Sciatic nerve (tissue), 2 donors: ENCODE results near the gene MPZL1. TPM values are rescaled to one million over a fixed set of nuclear protein-coding genes. Genes with fewer than 3 reads are reported as not detected.
"Not testable (repeated sequence)": the region's sequence is repeated elsewhere in the genome, so short reads cannot be mapped to it uniquely, and the experiment has no call there.

Experiments
- ATAC-seq: fragments of 200-7000 bp; cut with Tn5 transposase; one replicate; pipeline ENCODE4 v1.9.1; 2020; ENCODE audit warnings: mild to moderate bottlenecking, moderate library complexity
- DNase-seq: peaks from one replicate; pipeline ENCODE4 v3.0.0-alpha.2; 2020; ENCODE audit warnings: low spot score
- intact Hi-C: fragments of 100-400 bp; cut with DNase I; formaldehyde crosslinking; loops from one replicate; pipeline ENCODE4 v1.14.2; 2022
- total RNA-seq: library from RNA; stranded (reverse); fragmentation: NEBNext Ultra II Directional; extraction: Animal tissue kit (Norgen Biotek cat#: 25700); gene quantifications from one replicate; pipeline ENCODE4 v1.2.1, GENCODE V29; 2021
- donor health status: DM: no; HTN: no; CAD: no.
- donor health status: DM: no; HTN: no; CAD: no.

Gene MPZL1
- total RNA-seq, 1 donor from 2014 or later = 102 TPM

- DNase-seq (no peak), ATAC-seq (no peak)
- intact Hi-C loops = no loop called here
These were observed 99.5 kb downstream of the MPZL1 start for GRCh38 chr1:167821356-167821685.

GRCh38 chr1:167821969-167822685 is 100.3 kb downstream of the MPZL1 start:
- intact Hi-C loops = no loop called here
- ATAC-seq (no peak), DNase-seq (no peak)

GRCh38 chr1:167824163-167824794 is 102.5 kb downstream of the MPZL1 start:
- DNase-seq (no peak), ATAC-seq (no peak)
- intact Hi-C loops = no loop called here

- intact Hi-C loops = no loop called here
These were observed 103.8 kb downstream of the MPZL1 start for GRCh38 chr1:167825419-167826079.

GRCh38 chr1:167826127-167826526 is 104.3 kb downstream of the MPZL1 start:
- intact Hi-C loops = no loop called here
- no peak for DNase-seq
- ATAC-seq = no peak

More at GRCh38 chr1:167825419-167826079, 103.8 kb downstream of the MPZL1 start:
- DNase-seq (no peak), ATAC-seq (no peak)

- intact Hi-C loops = no loop called here
- ATAC-seq = no peak
- DNase-seq = no peak
These were observed 108.1 kb downstream of the MPZL1 start for GRCh38 chr1:167829868-167830267.

- DNase-seq, ATAC-seq, intact Hi-C loops: not testable (repeated sequence)
These were observed 108.9 kb downstream of the MPZL1 start for GRCh38 chr1:167830668-167831067.

- DNase-seq = no peak
- no peak for ATAC-seq
- intact Hi-C loops = no loop called here
These were observed 110.9 kb downstream of the MPZL1 start for GRCh38 chr1:167832693-167833092.

- DNase-seq = no peak
- intact Hi-C loops = no loop called here
These were observed 112.1 kb downstream of the MPZL1 start for GRCh38 chr1:167833904-167834303.

GRCh38 chr1:167836197-167836596 is 114.4 kb downstream of the MPZL1 start:
- intact Hi-C loops = no loop called here
- ATAC-seq = no peak
- no peak for DNase-seq

More at GRCh38 chr1:167833904-167834303, 112.1 kb downstream of the MPZL1 start:
- ATAC-seq = no peak

GRCh38 chr1:167837326-167837725 is 115.5 kb downstream of the MPZL1 start:
- intact Hi-C loops = no loop called here
- ATAC-seq (no peak), DNase-seq (no peak)

GRCh38 chr1:167839009-167839408 is 117.2 kb downstream of the MPZL1 start:
- no peak for DNase-seq
- ATAC-seq = no peak
- intact Hi-C loops = no loop called here

Other genes with a start within 250 kb of the MPZL1 start
- gene CD247, start 203.5 kb upstream of the MPZL1 start, total RNA-seq = 5.2 TPM
- gene CREG1, start 168.2 kb upstream of the MPZL1 start, total RNA-seq = 80.8 TPM
- 12.2 TPM for gene RCSD1, start 91.8 kb upstream of the MPZL1 start, total RNA-seq
- 0.67 TPM for gene ADCY10, start 192.2 kb downstream of the MPZL1 start, total RNA-seq
- gene DCAF6, start 214.7 kb downstream of the MPZL1 start, total RNA-seq = 71.4 TPM
- gene MPC2, start 215.1 kb downstream of the MPZL1 start, total RNA-seq = 30.0 TPM